Measurements from ENCODE around the gene ZFAND2B.

DNA sequence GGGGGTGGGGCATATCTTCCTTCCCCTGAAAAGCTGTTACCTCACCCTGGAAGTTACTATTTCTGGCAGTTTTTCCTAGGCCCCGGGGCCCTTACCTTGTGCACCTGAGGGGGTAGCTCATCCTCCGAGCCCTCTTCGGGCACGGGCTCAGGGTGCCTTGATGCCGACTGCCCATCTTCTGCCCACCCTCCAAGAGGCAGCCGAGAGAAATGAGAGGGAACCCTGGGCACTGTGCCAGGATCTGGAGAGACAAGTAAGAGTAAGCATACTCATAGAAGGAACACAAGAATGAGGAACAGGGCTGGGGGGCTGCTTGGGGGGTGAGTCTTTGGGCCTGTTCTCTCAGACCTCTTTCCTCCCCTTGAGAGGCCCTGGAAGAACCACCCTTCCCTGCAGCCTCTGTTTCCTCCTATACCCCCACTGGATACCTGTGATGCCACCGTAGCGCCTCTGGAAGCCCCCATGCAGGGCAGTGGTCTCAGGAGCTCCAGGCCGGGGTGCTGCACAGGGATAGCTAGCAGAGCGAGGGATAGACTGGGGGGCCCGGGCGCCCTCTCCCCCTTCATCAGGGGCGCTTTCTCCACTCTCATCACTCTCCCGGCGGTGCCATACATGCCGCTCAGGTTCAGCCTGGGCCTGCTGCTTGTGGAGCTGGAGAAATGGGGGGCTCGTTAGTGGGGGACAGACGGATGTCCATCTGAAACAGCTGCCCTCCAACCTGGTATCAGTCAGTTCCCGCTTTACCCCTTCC, 14.2 kb downstream of the ZFAND2B start:
- TF ChIP-seq, protein P1, sequence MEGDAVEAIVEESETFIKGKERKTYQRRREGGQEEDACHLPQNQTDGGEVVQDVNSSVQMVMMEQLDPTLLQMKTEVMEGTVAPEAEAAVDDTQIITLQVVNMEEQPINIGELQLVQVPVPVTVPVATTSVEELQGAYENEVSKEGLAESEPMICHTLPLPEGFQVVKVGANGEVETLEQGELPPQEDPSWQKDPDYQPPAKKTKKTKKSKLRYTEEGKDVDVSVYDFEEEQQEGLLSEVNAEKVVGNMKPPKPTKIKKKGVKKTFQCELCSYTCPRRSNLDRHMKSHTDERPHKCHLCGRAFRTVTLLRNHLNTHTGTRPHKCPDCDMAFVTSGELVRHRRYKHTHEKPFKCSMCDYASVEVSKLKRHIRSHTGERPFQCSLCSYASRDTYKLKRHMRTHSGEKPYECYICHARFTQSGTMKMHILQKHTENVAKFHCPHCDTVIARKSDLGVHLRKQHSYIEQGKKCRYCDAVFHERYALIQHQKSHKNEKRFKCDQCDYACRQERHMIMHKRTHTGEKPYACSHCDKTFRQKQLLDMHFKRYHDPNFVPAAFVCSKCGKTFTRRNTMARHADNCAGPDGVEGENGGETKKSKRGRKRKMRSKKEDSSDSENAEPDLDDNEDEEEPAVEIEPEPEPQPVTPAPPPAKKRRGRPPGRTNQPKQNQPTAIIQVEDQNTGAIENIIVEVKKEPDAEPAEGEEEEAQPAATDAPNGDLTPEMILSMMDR (IDR thresholded peaks at IDR 0.05) = no peak
- TF ChIP-seq POLR2A (IDR thresholded peaks at IDR 0.05) (no peak), EP300 (IDR thresholded peaks at IDR 0.05) (no peak)
